HG03060 (cell line): ENCODE measurements around the gene CRIP1.

Experiments
- ATAC-seq: cut with Tn5 transposase; IDR thresholded peaks from one replicate; pipeline ENCODE4 v1.9.1; 2021; ENCODE audit warnings: low read depth, moderate number of reproducible peaks; ENCODE audit not compliant: unreplicated experiment

Gene CRIP1

GRCh38 chr14:105486163-105486973 is at the start of gene CRIP1:
CRIP1 (plus strand) TSS chr14:105486886; CDS start chr14:105487260, 374 bp downstream.
- no peak for ATAC-seq

DNA sequence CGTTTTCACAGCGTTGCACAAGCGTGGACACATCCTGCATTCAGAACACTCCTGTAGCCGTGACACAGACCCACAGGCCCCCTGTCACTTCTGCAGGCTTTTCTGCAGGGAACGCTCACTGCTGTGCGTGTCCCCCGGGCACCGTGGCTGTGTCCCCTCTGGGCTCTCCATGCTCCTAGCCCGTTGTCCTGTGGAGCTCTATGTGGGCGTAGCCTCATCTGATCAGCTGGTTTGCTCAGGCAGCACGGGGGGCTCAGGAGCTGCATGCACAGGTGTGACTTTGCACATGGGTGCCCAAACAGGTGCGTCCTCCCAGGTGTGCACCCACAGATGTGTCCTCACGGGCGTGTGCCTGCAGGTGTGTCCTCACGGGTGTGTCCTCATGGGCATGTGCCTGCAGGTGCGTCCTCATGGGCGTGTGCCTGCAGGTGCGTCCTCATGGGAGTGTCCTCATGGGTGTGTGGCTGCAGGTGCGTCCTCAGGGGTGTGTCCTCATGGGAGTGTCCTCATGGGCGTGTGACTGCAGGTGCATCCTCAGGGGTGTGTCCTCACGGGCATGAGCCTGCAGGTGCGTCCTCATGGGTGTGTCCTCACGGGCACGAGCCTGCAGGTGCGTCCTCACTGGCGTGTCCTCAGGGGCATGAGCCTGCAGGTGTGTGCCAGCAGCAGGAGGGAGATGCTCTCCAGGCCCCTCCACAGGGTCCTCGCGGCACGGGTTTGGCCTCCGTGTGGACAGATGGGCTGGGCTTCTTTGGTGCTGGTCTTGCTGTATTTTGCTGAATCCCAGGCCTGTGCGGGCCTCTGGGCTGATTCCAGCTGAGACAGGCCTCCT is 49.6 kb upstream of the CRIP1 start:
- no peak for ATAC-seq

GRCh38 chr14:105437723-105438500 is 48.8 kb upstream of the CRIP1 start:
- ATAC-seq, result no peak

- no peak for ATAC-seq
Measured at GRCh38 chr14:105439179-105439578, 47.5 kb upstream of the CRIP1 start.

GRCh38 chr14:105439710-105440553 is 46.8 kb upstream of the CRIP1 start:
- ATAC-seq, result no peak

DNA sequence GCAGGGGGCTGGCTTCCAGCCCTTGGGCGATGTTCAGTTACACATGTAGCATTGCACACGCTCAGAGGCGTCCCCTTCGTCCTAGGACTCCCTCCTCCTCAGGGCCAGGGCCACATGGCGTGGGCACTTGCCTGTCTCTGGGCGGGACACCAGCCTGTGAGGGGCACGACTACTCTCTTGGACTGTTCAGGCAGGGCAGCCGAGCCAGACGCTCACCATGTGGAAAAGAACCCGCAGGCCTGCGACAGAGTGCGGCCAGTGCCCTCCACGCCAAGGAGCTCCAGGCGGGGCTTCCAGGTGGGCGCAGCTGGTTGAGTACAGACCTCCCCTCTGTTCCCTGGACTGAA is 46.2 kb upstream of the CRIP1 start:
- ATAC-seq, result no peak

DNA sequence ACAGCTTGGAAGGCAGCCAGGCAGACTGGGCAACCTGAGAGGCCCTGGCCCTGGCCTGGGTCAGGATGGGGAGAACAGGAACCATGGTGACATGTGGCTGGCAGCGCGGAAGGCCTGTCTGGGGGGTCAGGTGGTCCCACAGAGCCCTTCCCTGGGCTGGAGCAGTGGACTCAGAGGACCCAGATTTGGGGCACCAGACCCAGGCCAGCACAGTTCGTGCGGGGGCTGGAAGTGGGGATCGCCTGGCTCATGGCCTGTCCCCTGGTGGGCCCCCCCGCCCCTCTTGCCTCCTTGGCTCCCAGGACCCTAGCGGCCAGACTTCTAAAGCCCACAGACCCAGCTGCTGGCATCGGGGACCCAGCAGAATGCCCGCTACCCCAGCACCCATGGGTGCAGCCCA is 45.7 kb upstream of the CRIP1 start:
- no peak for ATAC-seq

GRCh38 chr14:105442125-105442524 is 44.6 kb upstream of the CRIP1 start:
- ATAC-seq, result no peak

GRCh38 chr14:105442834-105443233 is 43.9 kb upstream of the CRIP1 start:
- no peak for ATAC-seq

DNA sequence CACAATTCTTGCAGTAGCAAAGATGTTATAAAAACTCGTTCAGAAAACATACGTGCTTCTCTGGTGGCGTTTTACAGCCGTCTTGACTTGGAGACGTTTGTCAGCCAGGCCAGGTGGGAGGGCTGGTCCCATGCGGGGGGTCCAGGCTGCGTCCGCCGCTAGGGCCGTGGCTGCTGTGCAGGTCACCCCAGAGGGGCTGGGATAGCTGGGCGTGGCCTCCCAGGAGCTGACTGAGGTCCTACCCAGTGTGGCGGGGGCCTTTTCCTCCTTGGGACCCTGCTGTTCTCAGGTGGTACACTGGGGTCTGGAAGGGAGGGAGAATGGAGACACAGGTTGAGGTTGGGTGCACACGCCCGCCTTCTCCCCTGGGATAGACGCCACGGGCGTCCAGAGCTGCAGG is 41.8 kb upstream of the CRIP1 start:
- no peak for ATAC-seq

DNA sequence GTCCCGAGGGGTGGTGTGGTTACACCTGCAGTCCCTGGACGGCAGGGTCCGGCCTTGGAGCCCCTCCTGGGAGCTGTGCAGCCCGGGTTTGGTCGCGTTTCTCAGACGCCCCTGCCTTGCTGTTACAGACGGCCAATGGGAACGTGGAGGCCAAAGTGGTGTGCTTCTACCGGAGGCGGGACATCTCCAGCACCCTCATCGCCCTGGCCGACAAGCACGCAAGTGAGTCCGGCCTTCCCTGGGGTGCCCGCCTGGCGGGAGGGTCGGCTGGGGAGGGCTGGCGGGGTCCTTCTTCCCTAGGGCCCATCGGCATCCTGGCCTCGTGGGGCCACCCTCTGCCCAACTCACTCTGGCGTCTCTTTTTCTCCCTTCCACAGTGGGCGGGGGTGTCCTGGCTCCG is 41.4 kb upstream of the CRIP1 start:
- ATAC-seq, result no peak

DNA sequence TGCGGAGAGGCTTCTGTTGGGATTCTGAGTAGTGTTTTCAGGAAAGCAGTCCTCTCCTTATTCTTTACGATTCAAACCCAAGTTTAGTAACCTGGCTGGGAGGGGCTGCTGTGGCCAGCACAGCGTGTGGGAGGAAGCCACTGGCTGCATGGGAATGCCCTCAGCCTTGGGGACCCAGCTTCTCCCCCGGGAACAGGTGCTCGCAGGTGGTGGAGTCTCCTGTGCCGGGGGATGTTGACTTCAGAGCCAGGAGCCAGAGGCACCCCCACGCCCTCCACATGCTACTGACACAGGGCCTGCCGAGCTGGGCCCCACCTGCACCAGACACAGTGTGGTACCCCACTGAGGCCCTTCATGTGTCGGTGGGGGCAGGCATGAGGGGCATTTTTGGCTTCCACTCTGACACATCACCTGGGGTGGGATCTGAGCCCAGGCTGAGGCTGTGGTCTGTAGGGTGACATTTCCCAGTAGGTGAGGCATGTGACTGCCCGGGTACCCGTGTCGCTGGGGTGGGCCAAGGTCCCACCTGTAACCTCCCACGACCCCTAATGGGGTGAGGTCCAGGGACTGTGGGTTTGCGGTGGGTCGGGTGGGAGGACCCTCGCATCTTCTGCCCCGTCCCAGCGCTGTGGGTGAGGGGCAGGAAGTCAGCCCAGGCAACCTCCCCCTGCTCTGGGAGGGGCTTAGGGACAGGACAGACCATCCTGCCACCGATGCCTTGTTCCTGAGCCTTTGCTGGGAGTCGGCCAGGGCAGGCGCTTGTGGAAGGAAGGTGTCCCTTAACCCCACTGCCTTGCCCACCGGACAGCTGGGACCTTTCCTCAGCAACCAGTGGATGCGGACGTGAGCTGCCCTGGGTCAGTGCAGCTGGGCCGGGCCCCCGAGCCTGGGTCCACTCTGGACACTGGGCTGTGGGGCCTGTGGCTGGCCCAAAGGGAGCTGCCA is 40.5 kb upstream of the CRIP1 start:
- no peak for ATAC-seq

- ATAC-seq, result no peak
Measured at GRCh38 chr14:105446971-105447370, 39.7 kb upstream of the CRIP1 start.

GRCh38 chr14:105447651-105448640 is 38.7 kb upstream of the CRIP1 start:
- ATAC-seq, result no peak

DNA sequence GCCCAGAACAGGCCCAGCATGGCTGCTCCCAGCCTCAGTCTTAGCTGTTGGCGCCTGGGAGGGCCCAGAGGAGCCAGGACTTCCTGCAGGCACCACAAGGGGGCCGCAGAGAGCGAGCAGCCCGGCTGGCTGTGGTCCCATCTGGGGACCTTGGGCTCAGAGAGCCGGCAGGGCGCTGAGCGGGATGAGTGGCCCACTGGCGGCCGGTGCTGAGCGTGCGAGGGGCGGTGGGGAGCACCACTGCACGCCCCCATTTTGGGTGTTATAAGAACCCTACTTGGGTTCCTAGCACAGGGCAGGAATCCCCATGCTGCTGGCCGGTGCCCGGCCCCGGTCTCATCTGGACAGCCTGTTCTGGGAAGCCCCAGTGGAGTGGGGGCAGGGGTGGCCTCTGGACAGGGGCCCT is 38.0 kb upstream of the CRIP1 start:
- no peak for ATAC-seq

GRCh38 chr14:105449276-105450122 is 37.2 kb upstream of the CRIP1 start:
- ATAC-seq, result no peak

DNA sequence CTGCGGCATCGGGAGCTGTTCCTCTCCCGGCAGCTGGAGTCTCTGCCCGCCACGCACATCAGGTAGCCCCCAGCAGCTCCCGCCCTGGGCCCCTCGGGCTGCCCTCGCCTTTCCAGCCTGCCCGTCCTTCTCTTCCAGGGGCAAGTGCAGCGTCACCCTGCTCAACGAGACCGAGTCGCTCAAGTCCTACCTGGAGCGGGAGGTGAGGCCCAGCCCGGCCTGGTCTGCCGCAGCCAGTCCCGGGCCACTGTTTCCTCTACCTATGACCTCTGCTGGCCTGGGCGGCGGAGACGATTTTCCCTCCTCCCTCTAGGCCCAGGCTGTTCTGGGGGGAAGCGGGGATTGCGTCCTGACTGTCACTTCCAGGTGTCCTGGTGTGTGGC is 36.6 kb upstream of the CRIP1 start:
- ATAC-seq, result no peak
